Stimulated activated naive CD8-positive, alpha-beta T cell treated with anti-CD3 and anti-CD28 coated beads, Interleukin-15, Interleukin-2, amounts not matched to agents 100 U/mL and 50 U/mL, for 24 hours (primary cell): ENCODE data around the gene TOR1AIP2.
"Not testable (repeated sequence)": the region's sequence is repeated elsewhere in the genome, so short reads cannot be mapped to it uniquely, and the experiment has no call there.

Experiments
- ATAC-seq: fragments of 150-1000 bp; cut with Tn5 transposase; one replicate; pipeline ENCODE4 v1.10.0; 2021
- DNase-seq: peaks from one replicate; pipeline ENCODE4 v3.0.0; 2021

TOR1AIP2 gene

DNA sequence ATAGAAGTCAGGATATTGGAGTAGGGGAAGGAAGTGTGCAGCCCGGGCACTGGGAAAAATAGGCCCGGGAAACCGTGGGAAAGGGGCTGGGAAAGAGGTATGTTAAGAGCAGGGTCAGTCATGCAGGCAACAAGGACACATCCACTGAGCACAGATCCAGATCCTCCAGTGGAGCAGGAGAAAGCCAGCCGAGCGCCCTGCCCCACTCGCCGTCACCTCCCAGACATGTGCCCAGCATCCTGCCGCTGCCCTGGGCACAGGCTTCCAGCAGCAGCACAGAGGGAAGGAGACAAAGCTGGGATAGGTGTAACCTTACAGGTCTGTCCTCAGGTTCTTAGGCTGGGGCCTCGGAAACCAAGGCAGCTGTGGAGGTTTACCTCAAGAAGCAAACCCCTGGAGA, 70.3 kb downstream of the TOR1AIP2 start:
- ATAC-seq (no peak), DNase-seq (no peak)

GRCh38 chr1:179806333-179806732, 71.3 kb downstream of the TOR1AIP2 start:
- no peak for ATAC-seq
- DNase-seq, result no peak

- ATAC-seq (no peak), DNase-seq (no peak)
Measured at GRCh38 chr1:179805291-179806195, 72.1 kb downstream of the TOR1AIP2 start.

- ATAC-seq, DNase-seq: not testable (repeated sequence)
Measured at GRCh38 chr1:179804417-179804816, 73.2 kb downstream of the TOR1AIP2 start.

DNA sequence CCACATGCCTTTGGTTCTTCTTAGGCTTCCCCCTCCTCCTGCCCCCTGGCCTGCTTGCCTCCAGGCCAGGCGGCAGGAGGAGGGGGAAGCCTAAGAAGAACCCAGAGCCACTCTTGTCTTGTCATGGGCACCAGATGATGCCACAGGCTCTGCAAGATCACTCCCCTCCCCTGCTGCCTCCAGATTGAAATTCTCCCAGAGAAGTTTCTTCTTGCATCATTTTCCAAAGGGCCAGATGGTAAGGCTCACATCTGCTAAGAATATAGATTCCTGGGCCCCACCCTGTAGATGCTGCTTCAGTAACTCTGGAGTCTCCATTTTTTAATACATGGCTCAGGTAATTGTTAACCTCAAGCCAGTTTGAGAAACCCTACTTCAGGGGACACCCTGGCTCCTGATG, 73.7 kb downstream of the TOR1AIP2 start:
- no peak for ATAC-seq
- DNase-seq, result no peak

- no peak for ATAC-seq
- no peak for DNase-seq
Measured at GRCh38 chr1:179803104-179803503, 74.5 kb downstream of the TOR1AIP2 start.

- ATAC-seq, result no peak
- DNase-seq, result no peak
Measured at GRCh38 chr1:179800481-179800880, 77.1 kb downstream of the TOR1AIP2 start.

- DNase-seq (no peak), ATAC-seq (no peak)
Measured at GRCh38 chr1:179798864-179799516, 78.6 kb downstream of the TOR1AIP2 start.

- no peak for ATAC-seq
- DNase-seq, result no peak
Measured at GRCh38 chr1:179798213-179798863, 79.3 kb downstream of the TOR1AIP2 start.

GRCh38 chr1:179794669-179795068, 82.9 kb downstream of the TOR1AIP2 start:
- no peak for ATAC-seq
- no peak for DNase-seq

DNA sequence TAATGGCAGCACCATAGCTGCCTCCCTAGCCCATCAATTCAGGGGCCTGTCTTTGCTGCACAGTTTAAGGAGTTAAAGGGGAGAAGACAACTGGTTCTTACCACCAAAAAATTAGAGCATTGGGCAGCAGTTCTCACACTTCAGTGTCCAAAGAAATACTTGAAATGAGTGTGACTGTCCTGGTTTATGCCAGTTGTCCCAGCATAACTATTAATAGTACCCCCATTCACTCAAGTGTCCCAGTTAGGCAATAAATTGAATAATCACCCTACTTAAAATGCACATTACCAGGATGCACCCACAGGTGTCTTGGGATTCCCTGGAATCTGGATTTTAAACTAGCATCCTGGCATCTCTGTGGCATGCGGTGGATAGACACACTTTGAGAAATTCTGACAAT, 83.5 kb downstream of the TOR1AIP2 start:
- ATAC-seq, result no peak
- no peak for DNase-seq

GRCh38 chr1:179793281-179793680, 84.3 kb downstream of the TOR1AIP2 start:
- DNase-seq, result no peak

More at GRCh38 chr1:179793281-179793680, 84.3 kb downstream of the TOR1AIP2 start:
- ATAC-seq, result no peak
